ENCODE results near the gene INTS7.
"Not testable (repeated sequence)": the region's sequence is repeated elsewhere in the genome, so short reads cannot be mapped to it uniquely, and the experiment has no call there.

INTS7 gene

DNA sequence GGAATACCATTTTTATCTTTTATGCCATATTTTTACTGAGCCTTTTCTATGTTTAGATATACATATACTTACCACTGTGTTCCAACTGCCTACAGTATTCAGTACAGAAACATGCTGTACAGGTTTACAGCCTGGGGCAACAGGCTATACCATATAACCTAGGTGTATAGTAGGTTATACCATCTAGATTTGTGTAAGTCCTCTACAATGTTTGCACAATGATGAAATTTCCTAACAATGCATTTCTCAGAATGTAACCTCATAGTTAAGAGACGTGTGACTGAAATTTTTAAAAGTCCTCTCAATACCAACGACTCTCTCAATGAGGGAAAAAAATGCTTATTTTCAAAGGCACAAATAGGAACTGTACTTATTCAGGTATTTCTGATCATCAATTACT is 21.7 kb downstream of the INTS7 start:
- no peaks in the 10 kb centered on the region for H3K4me1 ChIP-seq (ENCODE audit: insufficient read depth, low read length)
- no peaks in the 10 kb centered on the region for H3K9me3 ChIP-seq (ENCODE audit: control insufficient read depth, insufficient read depth, low read length)
- no peaks in the 10 kb centered on the region for H3K36me3 ChIP-seq (ENCODE audit: insufficient read depth, low read length)
- H3K9ac ChIP-seq (ENCODE audit: low read depth, low read length): no peak overlapping the region

DNA sequence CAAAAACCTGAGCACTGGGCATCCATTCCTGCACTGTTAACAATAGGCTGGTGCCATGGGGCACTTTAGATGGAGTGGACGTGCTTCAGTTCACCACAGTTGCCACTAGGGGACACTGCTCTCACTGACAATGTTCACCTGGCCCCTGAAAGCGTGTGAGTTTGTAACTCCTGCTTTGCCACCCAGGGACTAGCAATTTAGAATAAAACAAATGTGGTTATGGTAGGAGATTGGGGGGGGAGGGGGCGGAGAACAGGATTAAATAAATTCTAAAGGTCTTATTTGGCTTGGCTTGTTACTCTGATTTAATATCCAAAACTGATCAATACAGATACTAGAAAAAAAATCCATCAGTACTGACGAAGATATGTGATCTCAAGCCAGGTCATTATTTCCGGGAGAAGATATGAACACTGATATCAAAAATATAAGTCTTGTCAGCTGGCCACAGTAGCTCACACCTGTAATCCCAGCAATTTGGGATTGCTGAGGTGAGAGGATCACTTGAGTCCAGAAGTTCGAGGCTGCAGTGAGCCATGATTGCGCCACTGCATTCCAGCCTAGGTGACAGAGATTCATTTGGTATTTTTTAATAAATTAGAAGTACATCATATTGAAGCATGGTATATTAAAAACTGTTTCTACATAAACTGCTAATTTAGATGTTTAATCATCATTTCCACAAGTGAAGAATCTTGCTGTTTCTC is 23.2 kb downstream of the INTS7 start:
- no peaks in the 10 kb centered on the region for H3K36me3 ChIP-seq (ENCODE audit: insufficient read depth, low read length)
- H3K9ac ChIP-seq (ENCODE audit: low read depth, low read length): no peak overlapping the region
- no peaks in the 10 kb centered on the region for H3K9me3 ChIP-seq (ENCODE audit: control insufficient read depth, insufficient read depth, low read length)

DNA sequence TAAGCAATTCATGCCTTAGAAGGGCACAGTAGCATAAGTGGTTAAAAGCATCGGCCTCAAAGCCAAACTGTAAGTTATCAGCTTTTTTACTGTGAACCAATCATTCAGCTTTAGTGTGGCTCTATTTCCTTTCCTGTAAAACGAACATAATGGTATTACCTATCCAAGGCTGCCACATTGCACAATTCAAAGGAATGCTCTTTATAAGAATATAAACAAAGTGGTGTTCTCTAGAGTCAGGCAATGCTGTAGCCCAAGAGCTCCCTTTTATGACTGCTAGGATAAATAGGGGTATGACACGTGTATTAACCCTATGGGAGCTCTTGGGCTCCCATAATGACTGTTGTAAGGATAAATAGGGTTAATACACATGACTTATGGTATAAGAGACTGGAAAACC is 25.4 kb downstream of the INTS7 start:
- H3K4me1 ChIP-seq (ENCODE audit: insufficient read depth, low read length): no peaks in the 10 kb centered on the region
- no peaks in the 10 kb centered on the region for H3K36me3 ChIP-seq (ENCODE audit: insufficient read depth, low read length)
- H3K9me3 ChIP-seq (ENCODE audit: control insufficient read depth, insufficient read depth, low read length): no peaks in the 10 kb centered on the region
- H3K9ac ChIP-seq (ENCODE audit: low read depth, low read length): no peak overlapping the region

More for the DNA sequence above, 23.2 kb downstream of the INTS7 start:
- no peaks in the 10 kb centered on the region for H3K4me1 ChIP-seq (ENCODE audit: insufficient read depth, low read length)

GRCh38 chr1:212009561-212009960 is 25.8 kb downstream of the INTS7 start:
- Histone ChIP-seq H3K9ac (ENCODE audit: low read depth, low read length) (no peak overlapping the region), H3K9me3 (ENCODE audit: control insufficient read depth, insufficient read depth, low read length) (no peaks in the 10 kb centered on the region), H3K4me1 (ENCODE audit: insufficient read depth, low read length) (no peaks in the 10 kb centered on the region), H3K36me3 (ENCODE audit: insufficient read depth, low read length) (no peaks in the 10 kb centered on the region)

DNA sequence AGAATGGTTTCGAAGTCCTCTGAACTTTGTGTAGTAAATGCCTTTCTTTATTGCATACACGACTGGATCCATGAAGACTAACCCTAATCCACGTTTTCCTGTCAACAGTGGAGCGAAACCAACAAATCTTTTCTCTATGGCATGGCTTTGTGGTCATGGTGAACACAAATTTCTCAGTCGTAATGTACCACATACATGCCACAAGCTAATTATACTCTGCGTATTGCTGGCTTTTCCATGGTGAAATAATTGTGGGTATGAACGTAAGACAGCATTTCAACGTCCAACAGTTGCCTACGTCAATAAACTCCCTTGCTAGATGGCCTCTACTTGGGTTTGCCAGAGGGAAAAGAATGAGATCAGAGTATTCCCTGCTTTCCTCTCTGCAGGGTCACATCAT is 27.5 kb downstream of the INTS7 start:
- no peak overlapping the region for H3K9ac ChIP-seq (ENCODE audit: low read depth, low read length)
- H3K36me3 ChIP-seq (ENCODE audit: insufficient read depth, low read length): no peaks in the 10 kb centered on the region
- no peaks in the 10 kb centered on the region for H3K9me3 ChIP-seq (ENCODE audit: control insufficient read depth, insufficient read depth, low read length)
- no peaks in the 10 kb centered on the region for H3K4me1 ChIP-seq (ENCODE audit: insufficient read depth, low read length)

DNA sequence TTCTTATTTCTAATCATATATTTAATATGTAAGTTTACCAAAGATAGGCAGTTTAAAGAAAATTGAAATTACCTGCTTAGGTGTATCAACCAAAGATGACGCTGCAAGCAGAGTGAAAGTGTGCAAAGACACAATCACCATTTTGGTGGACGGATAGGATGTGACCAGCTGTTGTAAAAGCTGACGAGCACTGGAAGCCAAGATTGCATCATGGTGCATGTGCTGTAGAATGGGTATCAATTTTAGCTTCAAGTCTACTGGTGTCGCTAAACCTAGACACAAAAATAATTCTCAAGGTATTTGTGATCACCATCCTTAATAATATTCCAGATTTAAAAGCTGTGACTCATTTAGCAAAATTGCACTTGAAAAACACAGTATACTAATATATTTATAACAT is 28.2 kb downstream of the INTS7 start:
- Histone ChIP-seq H3K9me3 (ENCODE audit: control insufficient read depth, insufficient read depth, low read length) (no peaks in the 10 kb centered on the region), H3K9ac (ENCODE audit: low read depth, low read length) (no peak overlapping the region), H3K4me1 (ENCODE audit: insufficient read depth, low read length) (no peaks in the 10 kb centered on the region), H3K36me3 (ENCODE audit: insufficient read depth, low read length) (no peaks in the 10 kb centered on the region)

DNA sequence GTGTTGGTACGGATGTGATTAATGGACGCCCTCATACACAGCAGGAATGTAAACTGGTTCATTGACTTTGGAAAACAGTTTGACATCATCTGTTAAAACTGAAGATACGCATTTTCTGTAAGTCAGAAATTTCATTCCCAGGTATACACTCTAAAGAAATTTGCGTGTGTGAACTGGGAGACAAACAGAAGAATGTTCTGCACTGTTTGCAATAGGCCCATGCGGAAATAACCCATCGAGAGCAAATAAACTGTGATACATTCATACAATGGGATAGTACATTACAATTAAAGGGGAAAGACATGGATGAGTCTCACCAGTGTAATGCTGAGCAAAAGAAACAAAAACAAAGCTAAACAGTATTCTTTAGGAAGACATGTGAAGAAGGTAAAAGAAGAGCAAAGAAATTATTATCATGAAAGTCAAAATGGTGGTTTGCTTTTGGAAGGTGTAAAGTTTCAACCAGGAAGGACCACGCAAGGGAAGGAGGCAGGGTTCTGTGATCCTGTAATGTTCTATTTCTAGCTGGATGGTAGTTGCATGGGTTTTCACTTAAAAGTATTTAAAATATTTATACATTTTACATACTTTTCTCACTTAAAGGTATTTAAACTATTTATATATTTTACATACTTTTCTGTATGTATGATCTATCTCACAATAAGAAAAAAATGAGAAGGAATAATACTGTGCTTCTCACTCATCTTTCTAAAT is 30.3 kb downstream of the INTS7 start:
- Histone ChIP-seq H3K9ac (ENCODE audit: low read depth, low read length) (no peak overlapping the region), H3K9me3 (ENCODE audit: control insufficient read depth, insufficient read depth, low read length) (no peaks in the 10 kb centered on the region), H3K4me1 (ENCODE audit: insufficient read depth, low read length) (no peaks in the 10 kb centered on the region), H3K36me3 (ENCODE audit: insufficient read depth, low read length) (peaks cover 4% of the 10 kb centered on the region; the same call in 1 of the 2 replicates)

- Histone ChIP-seq H3K4me1 (ENCODE audit: insufficient read depth, low read length) (no peaks in the 10 kb centered on the region), H3K36me3 (ENCODE audit: insufficient read depth, low read length) (peaks cover 4% of the 10 kb centered on the region; the same call in 1 of the 2 replicates), H3K9me3 (ENCODE audit: control insufficient read depth, insufficient read depth, low read length) (no peaks in the 10 kb centered on the region), H3K9ac (ENCODE audit: low read depth, low read length) (no peak overlapping the region)
Observed at GRCh38 chr1:212002536-212002935, 32.8 kb downstream of the INTS7 start.

DNA sequence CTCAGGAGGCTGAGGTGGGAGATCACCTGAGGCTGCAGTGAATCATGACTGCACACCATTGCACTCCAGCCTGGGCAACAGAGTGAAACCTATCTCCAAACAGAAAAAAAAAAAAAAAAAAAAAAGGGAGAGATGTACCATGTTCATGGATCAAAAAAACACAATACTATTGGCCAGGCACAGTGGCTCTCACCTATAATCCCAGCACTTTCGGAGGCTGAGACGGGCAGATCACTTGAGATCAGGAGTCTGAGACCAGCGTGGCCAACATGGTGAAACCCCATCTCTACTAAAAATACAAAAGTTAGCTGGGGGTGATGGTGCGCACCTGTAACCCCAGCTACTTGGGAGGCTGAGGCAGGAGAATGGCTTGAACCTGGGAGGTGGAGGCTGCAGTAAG is 37.9 kb downstream of the INTS7 start:
- H3K9ac ChIP-seq (ENCODE audit: low read depth, low read length); H3K36me3 ChIP-seq (ENCODE audit: insufficient read depth, low read length); H3K9me3 ChIP-seq (ENCODE audit: control insufficient read depth, insufficient read depth, low read length): not testable (repeated sequence)

GRCh38 chr1:211991695-211992094 is 43.7 kb downstream of the INTS7 start:
- Histone ChIP-seq H3K9me3 (ENCODE audit: control insufficient read depth, insufficient read depth, low read length) (no peaks in the 10 kb centered on the region), H3K9ac (ENCODE audit: low read depth, low read length) (no peak overlapping the region), H3K36me3 (ENCODE audit: insufficient read depth, low read length) (no peaks in the 10 kb centered on the region; the same call in 1 of the 2 replicates), H3K4me1 (ENCODE audit: insufficient read depth, low read length) (no peaks in the 10 kb centered on the region)

More for the DNA sequence above, 37.9 kb downstream of the INTS7 start:
- not testable (repeated sequence) for H3K4me1 ChIP-seq (ENCODE audit: insufficient read depth, low read length)

DNA sequence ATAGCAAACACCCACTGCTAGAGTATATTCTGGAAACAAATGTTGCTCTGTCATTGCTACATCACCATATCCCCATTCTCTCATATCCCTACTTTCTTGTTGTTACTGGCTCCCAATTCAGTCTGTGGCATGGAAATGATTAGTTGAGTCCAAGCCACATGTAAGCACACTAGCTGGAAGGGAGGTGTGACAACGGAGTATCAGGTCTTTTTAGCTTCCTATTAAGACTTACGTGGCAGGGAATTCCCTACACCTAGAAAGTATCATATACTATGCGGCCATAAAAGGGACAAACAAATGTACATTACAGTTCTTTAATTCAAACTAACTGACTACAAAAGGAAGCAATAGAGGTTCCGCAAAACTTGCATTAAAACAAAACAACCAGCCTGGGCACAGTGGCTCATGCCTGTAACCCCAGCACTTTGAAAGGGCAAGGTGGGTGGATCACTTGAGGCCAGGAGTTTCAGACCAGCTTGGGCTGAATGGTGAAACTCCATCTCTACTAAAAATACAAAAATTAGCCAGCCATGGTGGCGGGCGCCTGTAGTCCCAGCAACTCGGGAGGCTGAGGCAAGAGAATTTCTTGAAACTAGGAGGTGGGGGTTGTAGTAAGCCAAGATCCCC is 48.6 kb downstream of the INTS7 start:
- no peak overlapping the region for H3K9ac ChIP-seq (ENCODE audit: low read depth, low read length)
- no peaks in the 10 kb centered on the region for H3K36me3 ChIP-seq (ENCODE audit: insufficient read depth, low read length)
- H3K9me3 ChIP-seq (ENCODE audit: control insufficient read depth, insufficient read depth, low read length): no peaks in the 10 kb centered on the region
- no peaks in the 10 kb centered on the region for H3K4me1 ChIP-seq (ENCODE audit: insufficient read depth, low read length)

GRCh38 chr1:211985556-211986264 is 49.6 kb downstream of the INTS7 start:
- H3K36me3 ChIP-seq (ENCODE audit: insufficient read depth, low read length): no peaks in the 10 kb centered on the region
- H3K4me1 ChIP-seq (ENCODE audit: insufficient read depth, low read length): no peaks in the 10 kb centered on the region
- H3K9me3 ChIP-seq (ENCODE audit: control insufficient read depth, insufficient read depth, low read length): no peaks in the 10 kb centered on the region
- no peak overlapping the region for H3K9ac ChIP-seq (ENCODE audit: low read depth, low read length)

- H3K9ac ChIP-seq (ENCODE audit: low read depth, low read length): no peak overlapping the region
- no peaks in the 10 kb centered on the region for H3K36me3 ChIP-seq (ENCODE audit: insufficient read depth, low read length)
- H3K4me1 ChIP-seq (ENCODE audit: insufficient read depth, low read length): no peaks in the 10 kb centered on the region
- H3K9me3 ChIP-seq (ENCODE audit: control insufficient read depth, insufficient read depth, low read length): no peaks in the 10 kb centered on the region
Observed at GRCh38 chr1:211978596-211978995, 56.8 kb downstream of the INTS7 start.

DNA sequence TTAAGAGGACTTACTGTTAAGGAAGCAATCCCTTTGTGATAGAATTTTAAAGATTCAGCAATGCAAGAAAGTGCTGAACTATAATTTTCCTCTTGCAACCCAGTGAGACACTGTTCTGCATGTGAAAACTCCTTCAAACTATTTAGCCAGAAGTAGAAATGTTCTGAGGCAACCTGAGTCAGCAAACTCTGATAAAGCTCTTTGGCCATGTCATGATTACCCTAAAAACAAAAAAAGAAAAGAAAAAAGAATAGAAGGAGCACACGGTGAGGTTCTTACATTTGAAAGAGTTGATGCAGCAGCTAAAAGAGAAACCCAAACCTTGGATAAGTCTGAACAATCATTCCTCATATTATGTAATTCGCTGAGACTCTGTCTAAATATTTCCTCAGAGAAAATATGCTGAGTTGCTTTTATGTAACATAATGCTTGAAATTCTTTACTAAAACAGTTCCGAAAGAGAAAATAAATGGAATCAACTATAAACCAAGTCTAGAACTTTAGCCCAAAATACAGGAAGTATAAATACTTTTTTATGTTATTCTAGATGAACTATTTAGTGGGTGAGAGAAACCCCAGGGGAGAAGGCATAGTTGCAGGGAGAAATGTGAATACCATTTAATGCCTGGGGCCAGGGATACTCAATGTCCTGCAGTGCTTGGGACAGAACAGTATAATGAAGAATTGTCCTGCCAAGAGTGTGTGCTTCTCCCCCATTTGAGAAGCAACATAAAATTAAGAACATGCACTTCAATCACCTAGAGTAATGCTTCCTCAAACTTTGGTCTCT is 60.0 kb downstream of the INTS7 start:
- H3K36me3 ChIP-seq (ENCODE audit: insufficient read depth, low read length): peaks cover 5% of the 10 kb centered on the region; the same call in 1 of the 2 replicates
- H3K4me1 ChIP-seq (ENCODE audit: insufficient read depth, low read length): no peaks in the 10 kb centered on the region
- H3K9me3 ChIP-seq (ENCODE audit: control insufficient read depth, insufficient read depth, low read length): no peaks in the 10 kb centered on the region
- no peak overlapping the region for H3K9ac ChIP-seq (ENCODE audit: low read depth, low read length)

Measured in ES-I3 (cell line).